ENCODE data around the gene CLOCK.

The CLOCK gene

DNA sequence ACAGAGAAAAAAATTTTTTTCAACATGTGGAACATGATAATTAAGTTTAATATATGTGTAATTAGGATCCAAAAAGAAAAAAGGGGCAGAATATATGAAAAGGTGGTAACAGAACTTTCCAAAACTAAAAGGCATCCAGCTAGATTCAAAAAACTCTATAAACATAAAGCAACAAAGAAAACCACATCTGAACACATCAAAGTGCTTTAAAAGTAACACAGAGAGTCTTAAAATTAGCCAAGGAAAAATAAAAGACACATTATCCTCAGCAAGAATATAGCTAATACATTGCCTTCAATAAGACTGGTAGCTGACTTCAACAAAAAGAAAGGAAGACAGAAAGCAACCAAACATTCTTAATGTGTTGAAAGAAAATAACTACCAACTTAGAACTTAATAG lies 8.2 kb downstream of the CLOCK start:
- TF ChIP-seq, protein P1, sequence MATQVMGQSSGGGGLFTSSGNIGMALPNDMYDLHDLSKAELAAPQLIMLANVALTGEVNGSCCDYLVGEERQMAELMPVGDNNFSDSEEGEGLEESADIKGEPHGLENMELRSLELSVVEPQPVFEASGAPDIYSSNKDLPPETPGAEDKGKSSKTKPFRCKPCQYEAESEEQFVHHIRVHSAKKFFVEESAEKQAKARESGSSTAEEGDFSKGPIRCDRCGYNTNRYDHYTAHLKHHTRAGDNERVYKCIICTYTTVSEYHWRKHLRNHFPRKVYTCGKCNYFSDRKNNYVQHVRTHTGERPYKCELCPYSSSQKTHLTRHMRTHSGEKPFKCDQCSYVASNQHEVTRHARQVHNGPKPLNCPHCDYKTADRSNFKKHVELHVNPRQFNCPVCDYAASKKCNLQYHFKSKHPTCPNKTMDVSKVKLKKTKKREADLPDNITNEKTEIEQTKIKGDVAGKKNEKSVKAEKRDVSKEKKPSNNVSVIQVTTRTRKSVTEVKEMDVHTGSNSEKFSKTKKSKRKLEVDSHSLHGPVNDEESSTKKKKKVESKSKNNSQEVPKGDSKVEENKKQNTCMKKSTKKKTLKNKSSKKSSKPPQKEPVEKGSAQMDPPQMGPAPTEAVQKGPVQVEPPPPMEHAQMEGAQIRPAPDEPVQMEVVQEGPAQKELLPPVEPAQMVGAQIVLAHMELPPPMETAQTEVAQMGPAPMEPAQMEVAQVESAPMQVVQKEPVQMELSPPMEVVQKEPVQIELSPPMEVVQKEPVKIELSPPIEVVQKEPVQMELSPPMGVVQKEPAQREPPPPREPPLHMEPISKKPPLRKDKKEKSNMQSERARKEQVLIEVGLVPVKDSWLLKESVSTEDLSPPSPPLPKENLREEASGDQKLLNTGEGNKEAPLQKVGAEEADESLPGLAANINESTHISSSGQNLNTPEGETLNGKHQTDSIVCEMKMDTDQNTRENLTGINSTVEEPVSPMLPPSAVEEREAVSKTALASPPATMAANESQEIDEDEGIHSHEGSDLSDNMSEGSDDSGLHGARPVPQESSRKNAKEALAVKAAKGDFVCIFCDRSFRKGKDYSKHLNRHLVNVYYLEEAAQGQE (IDR thresholded peaks at IDR 0.05; ENCODE audit: low read depth) = no peak
- TF ChIP-seq ZBTB7A (IDR thresholded peaks at IDR 0.05; ENCODE audit: low read depth) = no peak
- TF ChIP-seq EGR1 (IDR thresholded peaks at IDR 0.05) = no peak
- no peak for TF ChIP-seq TAF1 (IDR thresholded peaks at IDR 0.05; ENCODE audit: low read depth)
- TF ChIP-seq YY1 (IDR thresholded peaks at IDR 0.05; ENCODE audit: low read depth) = no peak

GRCh38 chr4:55534306-55534705 lies 12.4 kb downstream of the CLOCK start:
- TF ChIP-seq ZBTB7A (IDR thresholded peaks at IDR 0.05; ENCODE audit: low read depth) (no peak), TAF1 (IDR thresholded peaks at IDR 0.05; ENCODE audit: low read depth) (no peak), TEAD4 (IDR thresholded peaks at IDR 0.05) (no peak), MAX (IDR thresholded peaks at IDR 0.05) (no peak), CREB1 (IDR thresholded peaks at IDR 0.05; ENCODE audit: low read depth) (no peak), NFIC (IDR thresholded peaks at IDR 0.05) (no peak)
- TF ChIP-seq, protein P2, sequence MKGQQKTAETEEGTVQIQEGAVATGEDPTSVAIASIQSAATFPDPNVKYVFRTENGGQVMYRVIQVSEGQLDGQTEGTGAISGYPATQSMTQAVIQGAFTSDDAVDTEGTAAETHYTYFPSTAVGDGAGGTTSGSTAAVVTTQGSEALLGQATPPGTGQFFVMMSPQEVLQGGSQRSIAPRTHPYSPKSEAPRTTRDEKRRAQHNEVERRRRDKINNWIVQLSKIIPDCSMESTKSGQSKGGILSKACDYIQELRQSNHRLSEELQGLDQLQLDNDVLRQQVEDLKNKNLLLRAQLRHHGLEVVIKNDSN (IDR thresholded peaks at IDR 0.05) = no peak
- TF ChIP-seq, protein P1 (IDR thresholded peaks at IDR 0.05; ENCODE audit: low read depth) = no peak

DNA sequence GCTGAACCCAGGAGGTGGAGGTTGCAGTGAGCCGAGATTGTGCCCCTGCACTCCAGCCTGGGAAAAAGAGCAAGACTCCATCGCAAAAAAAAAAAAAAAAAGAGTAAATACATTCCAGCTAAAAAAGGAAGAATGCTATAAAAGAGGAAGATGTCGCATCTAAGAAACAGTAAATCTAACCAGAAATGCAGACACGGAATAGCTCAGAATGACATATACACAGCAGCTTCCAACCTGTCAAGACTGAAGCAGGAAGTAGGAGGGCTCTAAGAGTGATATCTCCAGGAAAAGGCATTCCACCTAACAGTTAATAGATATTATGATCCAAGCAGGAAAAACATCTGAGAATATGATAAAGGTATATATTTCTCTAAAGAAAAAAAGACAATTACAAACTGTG lies 16.0 kb downstream of the CLOCK start:
- TF ChIP-seq CREB1 (IDR thresholded peaks at IDR 0.05; ENCODE audit: low read depth) (no peak), FOXM1 (IDR thresholded peaks at IDR 0.05; ENCODE audit: borderline replicate concordance, low read depth) (no peak), RAD21 (IDR thresholded peaks at IDR 0.05; ENCODE audit: low read depth) (no peak), EGR1 (IDR thresholded peaks at IDR 0.05) (no peak), YY1 (IDR thresholded peaks at IDR 0.05; ENCODE audit: low read depth) (no peak), NFIC (IDR thresholded peaks at IDR 0.05) (no peak), TAF1 (IDR thresholded peaks at IDR 0.05; ENCODE audit: low read depth) (no peak), CEBPB (IDR thresholded peaks at IDR 0.05) (no peak), EP300 (IDR thresholded peaks at IDR 0.05; ENCODE audit: borderline replicate concordance) (no peak)
- TF ChIP-seq, protein P1 (IDR thresholded peaks at IDR 0.05; ENCODE audit: low read depth) = no peak

- TF ChIP-seq, protein P2 (IDR thresholded peaks at IDR 0.05) = no peak
- TF ChIP-seq CEBPB (IDR thresholded peaks at IDR 0.05) (no peak), NFIC (IDR thresholded peaks at IDR 0.05) (no peak), EP300 (IDR thresholded peaks at IDR 0.05; ENCODE audit: borderline replicate concordance) (no peak), RAD21 (IDR thresholded peaks at IDR 0.05; ENCODE audit: low read depth) (no peak), MAX (IDR thresholded peaks at IDR 0.05) (no peak), TCF12 (IDR thresholded peaks at IDR 0.05; ENCODE audit: low read depth) (no peak), TEAD4 (IDR thresholded peaks at IDR 0.05) (no peak)
These were observed 16.5 kb downstream of the CLOCK start for GRCh38 chr4:55530167-55530566.

GRCh38 chr4:55528491-55528890 lies 18.2 kb downstream of the CLOCK start:
- TF ChIP-seq EGR1 (IDR thresholded peaks at IDR 0.05) (no peak), YY1 (IDR thresholded peaks at IDR 0.05; ENCODE audit: low read depth) (no peak), RAD21 (IDR thresholded peaks at IDR 0.05; ENCODE audit: low read depth) (no peak), MAX (IDR thresholded peaks at IDR 0.05) (no peak), TAF1 (IDR thresholded peaks at IDR 0.05; ENCODE audit: low read depth) (no peak), EP300 (IDR thresholded peaks at IDR 0.05; ENCODE audit: borderline replicate concordance) (no peak), FOXM1 (IDR thresholded peaks at IDR 0.05; ENCODE audit: borderline replicate concordance, low read depth) (no peak), ZBTB7A (IDR thresholded peaks at IDR 0.05; ENCODE audit: low read depth) (no peak)
- TF ChIP-seq, protein P1 (IDR thresholded peaks at IDR 0.05; ENCODE audit: low read depth) = no peak

All from Ishikawa (cell line).